ENCODE results near the gene GDI2.
"Not testable (repeated sequence)": the region's sequence is repeated elsewhere in the genome, so short reads cannot be mapped to it uniquely, and the experiment has no call there.

The GDI2 gene

DNA sequence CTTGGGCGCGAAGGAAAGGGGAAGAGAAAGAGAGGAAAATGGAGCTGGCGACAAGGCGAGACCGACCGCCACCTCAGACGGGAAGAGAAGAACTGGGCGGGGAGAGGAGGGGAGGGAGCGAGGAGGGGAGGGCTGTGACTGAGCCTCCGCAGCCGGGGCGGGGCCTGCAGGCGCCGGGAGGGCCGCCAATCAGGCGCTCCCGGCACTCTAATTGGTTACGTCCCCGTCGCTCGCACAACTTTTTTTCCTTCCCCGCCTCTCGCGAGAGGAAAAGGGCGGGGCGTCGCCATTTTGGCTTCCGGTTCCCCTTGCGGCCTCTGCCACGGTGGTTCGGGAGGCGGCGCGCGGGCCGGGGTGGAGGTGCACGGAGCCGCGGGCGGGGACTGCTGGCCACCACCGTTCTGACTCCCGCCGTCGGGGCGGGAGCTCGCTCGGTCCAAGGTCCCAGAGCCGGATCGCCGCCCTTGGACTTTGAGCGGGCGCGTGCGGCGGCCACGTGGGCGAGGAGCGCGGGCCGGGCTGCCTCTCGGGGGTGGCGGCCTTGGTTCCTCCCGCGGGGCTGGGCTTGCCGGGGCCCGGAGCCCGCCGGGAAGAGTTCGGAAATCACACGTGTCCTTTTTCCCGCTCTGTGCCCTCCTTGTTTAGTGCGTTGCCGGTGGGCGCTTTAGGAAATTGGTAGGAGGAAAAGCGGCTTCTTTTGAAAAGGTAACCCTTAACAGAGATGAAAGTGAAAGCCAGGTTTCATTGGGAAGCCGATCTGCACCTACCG lies at the start of gene GDI2:
GDI2 (minus strand) TSS at position 94 of the 769 bp plus-strand sequence. CDS start 176 bp downstream, outside the sequence.
- peak; percentile 94 for DNase-seq (ENCODE audit: low read depth in 2 of 2)

DNA sequence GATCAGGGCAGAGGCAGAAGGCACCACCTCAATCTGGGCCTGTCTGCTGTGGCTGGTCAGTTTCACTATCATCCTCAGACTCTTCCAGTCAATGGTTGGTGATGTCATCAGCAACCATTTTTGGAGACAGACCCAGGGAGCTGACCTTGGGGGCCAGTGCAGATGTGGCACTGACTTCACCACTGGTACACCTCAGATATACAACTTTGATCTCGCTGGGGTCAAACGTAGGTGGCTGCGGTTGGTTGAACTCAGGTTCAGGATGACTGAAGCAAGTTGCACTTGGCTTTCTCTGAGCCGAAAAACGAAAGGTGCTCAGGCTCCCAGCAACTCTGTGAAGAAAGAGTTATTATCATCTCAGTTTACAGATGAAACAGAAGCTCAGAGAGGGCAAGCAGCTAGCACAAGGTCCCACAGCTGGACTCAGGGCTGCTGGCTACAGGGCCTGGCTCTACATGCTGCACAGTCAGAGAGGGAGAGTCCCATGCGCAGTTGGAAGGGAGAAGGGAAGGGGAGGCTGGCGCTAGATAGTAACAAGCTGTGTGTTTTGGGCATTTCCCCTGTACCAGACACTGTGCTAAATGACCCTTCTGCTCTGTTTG lies 49.2 kb upstream of the GDI2 start:
- no peak for DNase-seq (ENCODE audit: low read depth in 2 of 2)

DNA sequence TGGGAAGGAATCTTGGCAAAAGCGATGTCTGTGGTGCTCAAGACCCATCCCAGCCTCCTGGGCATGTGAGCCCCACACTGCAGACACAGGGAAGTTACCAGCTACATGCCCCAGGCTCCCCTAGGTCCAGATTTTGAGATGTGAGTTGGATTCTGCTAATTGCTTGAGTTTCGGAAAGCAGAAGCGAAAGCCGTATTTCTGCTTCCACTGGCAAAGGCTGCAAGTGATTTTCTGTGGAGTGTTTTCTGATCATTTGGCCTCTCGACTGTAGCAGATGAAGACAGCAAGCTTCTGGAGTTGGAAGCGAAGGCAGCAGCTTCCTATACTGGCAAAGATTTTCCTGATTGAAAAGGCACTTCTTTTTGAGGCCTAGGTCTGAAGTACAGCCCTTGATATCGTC lies 46.8 kb upstream of the GDI2 start:
- no peak for DNase-seq (ENCODE audit: low read depth in 2 of 2)

DNA sequence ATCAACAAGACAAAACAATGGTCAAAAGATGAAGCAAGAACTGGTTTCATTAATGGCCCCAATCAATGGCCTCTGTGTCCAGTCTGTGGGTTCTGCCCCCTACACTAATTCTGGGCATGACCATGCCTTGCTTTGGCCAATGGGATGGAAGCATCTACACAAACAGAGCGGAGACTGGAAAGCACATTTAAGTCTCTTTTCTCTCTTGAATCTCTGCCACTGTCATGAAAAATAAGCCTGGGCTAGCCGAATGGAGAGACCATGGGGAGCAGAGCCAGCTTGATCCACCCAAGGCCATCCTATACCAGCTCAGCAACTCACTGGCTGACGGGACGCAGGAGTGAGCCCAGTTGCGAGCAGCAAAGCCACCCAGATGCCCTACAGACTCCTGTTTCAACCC lies 45.6 kb upstream of the GDI2 start:
- no peak for DNase-seq (ENCODE audit: low read depth in 2 of 2)

DNA sequence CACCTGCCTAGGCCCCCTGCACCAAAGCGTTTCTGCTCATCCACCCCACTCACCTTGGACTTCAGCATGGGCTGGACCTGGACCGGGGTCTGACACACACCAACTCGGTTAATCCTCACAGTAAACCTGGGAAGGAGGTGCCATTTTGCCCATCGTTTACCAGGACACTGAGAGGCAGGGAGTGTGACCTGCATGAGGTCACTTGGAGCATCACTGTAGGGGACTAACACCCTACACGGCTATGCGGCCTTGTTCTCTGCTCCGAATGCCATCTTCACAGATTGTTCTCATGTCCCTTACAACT lies 43.4 kb upstream of the GDI2 start:
- no peak for DNase-seq (ENCODE audit: low read depth in 2 of 2)

DNA sequence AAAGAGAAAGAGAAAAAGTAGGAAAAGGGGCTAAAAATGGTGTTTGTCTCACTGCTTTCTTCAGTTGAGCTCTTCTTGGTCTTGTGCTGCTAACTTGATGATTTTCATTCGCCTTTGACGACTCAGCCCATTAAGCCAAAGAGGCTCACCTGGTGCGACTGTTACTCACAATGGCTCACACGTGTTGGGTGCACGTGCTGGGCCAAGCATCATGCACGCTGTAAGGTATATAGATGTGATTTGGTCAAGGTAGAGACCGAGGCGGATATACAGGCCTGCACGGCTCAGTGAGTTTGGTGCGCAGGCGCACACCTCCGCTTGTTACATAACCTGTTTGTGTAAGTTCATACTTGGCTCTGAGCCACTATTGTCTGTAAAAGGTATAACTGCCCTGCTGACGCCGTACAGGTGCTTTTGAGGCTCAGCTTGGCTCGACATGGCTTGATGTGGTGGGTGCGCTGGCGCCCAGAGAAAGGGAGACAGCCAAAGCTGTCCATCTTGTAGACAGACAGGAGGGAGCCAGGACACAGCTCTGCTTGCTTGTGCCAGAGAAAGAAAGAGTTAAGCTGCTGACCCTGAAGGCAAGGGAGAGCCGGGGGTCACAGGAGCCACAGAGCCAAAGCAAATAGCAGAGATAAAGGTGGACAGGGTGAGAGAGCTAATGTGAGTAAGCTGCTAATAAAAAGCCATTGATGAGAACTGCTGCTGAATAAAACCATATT lies 42.9 kb upstream of the GDI2 start:
- no peak for DNase-seq (ENCODE audit: low read depth in 2 of 2)

DNA sequence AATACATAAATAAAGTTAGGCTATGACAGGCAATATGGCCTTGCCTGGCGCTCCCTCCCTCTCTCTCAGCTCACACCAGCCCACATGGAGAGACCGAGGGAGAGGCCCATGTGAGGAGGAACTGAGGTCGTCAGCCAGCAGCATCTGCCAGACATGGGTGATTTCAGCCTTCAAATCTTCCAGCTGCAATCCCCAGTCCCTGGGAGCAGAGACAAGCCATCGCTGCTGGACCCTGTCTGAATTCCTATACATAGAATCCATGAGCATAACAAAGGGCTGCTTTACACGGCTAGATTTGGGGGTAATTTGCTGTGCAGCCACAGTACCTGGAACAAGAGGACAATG lies 40.9 kb upstream of the GDI2 start:
- no peak for DNase-seq (ENCODE audit: low read depth in 2 of 2)

DNA sequence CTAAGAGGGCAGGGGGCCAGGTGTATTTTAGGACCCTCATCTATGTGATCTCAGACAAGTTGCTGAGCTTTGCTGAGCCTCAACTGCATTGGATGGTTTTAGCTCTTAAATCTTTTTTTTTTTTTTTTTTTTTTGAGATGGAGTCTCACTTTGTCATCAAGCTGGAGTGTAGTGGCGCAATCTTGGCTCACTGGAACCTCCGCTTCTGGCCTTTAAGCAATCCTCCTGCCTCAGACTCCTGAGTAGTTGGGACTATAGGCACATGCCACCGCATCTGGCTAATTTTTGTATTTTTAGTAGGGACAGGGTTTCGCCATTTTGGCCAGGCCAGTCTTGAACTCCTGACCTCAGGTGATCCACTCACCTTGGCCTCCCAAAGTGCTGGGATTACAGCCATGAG lies 33.4 kb upstream of the GDI2 start:
- not testable (repeated sequence) for DNase-seq (ENCODE audit: low read depth in 2 of 2)

DNA sequence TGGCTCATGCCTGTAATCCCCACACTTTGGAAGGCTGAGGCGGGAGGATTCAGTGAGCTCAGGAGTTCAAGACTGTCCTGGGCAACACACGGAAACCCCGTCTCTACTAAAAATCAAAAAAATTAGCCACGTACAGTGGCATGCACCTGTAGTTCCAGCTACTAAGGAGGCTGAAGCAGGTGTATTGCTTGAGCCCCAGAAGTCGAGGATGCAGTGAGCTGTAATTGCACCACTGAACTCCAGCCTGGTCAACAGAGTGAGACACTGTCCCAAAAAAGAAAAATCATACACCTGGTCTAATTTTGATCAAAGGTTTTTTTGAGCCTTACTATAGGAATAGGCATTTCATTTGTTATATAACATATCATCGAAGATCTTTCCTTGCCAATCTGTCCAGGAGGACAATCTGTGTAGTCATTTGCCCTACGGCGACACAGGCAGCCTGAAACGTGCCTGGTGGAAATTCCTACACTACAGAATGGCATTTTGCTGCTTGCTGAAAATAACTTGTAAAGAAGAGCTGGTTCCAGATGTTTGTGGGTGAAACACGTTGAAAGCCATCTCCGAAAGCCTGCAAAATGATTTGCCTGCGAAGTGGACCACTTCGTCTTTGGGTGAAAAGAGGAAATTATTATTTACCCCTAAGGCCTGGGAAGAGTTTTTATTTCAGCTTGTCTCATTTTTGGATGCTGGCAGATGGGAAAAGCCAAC lies 31.3 kb upstream of the GDI2 start:
- DNase-seq (ENCODE audit: low read depth in 2 of 2), result no peak

DNA sequence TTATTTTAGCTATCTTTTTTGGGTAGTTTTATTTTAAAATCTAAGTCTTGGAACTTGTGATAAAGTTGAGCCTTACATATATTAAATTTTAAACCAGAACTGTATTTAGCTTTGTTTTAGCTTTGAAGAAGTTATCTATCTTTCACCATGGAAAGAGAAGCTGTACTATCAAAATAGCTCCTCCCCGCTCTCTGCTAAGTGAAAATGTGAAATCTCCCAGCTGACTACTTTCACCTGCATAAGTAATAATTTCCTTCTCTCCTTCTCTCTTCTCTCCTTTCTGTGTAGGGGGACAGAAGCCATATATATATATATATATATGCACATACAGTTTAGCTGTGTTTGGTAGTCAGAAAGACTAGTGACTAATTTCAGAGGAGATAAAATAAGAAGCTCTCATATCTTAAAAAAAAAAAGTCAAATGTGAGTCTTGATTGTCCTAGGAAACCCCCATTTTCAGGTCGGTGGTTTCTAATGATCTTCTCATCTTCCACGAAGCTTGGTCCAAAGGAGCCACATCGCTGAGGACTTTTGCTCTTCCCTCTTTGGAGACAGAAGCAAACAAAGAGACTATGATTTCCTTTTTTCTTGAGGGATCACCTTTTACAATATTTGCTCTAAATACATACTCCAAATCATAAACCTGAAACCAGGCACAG lies 30.6 kb upstream of the GDI2 start:
- no peak for DNase-seq (ENCODE audit: low read depth in 2 of 2)

DNA sequence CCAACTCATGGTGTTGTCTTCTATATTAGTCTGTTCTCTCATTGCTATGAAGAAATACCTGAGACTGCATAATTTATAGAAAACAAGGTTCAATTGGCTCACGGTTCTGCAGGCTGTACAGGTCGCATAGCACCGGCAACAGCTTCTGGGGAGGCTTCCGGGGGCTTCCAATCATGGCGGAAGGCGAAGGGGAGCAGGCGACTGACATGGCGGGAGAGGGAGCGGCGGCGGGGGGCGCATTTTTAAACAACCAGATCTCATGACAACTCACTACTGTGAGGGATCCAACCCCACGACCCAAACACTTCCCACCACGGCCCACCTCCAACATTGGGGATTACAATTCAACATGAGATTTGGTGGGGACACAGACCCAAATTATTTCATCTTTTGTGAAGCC lies 28.7 kb upstream of the GDI2 start:
- DNase-seq (ENCODE audit: low read depth in 2 of 2), result no peak

DNA sequence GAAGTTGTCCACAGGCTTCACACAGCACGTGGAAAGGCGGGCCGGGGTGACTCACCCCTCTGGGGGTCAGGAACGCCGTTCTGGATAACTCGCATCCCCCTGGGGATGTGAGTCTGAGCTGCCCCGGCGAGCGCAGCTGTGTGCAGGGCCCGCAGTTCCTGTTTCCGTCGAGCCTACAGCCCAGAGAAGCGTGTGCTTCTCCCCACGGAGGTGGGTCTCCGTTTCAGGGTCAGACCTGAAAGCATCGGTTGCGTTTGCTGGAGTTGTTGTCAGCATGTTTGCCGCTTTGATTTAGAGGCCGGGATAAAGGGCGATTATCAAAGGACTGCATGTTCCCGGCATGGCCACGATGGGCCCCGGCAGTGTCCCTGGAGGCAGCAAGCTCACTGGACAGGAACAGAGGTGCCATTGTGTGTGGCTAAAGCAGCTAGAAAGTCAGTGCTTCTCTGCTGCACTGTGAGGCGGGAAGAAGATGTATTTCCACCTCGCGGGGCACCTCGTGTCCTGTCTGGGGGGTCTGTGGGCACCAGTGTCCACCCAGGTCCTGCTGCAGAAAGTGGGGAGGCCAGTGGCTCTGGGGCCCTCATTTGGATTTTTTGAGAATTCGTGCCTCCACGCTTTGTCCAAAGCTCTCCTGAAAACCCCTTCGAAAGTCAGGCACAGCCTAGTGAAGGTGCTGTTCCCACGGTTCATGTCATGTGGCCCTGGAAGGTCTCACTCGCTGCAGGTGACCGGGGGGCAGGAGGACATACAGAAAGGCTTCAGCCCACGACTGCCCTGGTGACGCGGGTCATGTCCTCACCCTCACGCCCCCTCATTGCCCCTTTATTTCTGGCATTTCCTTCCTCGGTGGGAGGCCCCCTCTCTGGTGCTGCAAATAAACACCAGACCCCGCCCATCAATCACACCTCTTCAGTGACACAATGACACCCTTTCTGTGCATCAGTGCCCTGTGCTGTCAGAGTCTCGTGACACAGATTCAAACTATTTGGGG lies 27.4 kb upstream of the GDI2 start:
- no peak for DNase-seq (ENCODE audit: low read depth in 2 of 2)

DNA sequence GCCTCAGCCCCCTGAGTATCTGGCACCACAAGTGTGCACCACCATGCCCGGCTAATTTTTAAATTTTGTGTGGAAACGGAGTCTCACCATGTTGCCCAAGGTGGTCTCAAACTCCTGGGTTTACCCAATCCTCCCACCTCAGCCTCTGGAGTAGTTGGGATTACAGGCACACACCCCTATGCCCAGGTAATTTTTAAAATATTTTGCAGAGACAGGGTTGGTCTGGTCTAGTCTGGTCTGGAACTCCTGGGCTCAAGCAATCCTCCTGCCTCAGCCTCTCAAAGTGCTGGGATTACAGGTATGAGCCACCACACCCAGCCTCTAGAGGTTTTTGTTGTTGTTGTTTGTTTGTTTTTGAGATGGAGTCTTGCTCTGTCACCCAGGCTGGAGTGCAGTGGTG lies 22.9 kb upstream of the GDI2 start:
- not testable (repeated sequence) for DNase-seq (ENCODE audit: low read depth in 2 of 2)

DNA sequence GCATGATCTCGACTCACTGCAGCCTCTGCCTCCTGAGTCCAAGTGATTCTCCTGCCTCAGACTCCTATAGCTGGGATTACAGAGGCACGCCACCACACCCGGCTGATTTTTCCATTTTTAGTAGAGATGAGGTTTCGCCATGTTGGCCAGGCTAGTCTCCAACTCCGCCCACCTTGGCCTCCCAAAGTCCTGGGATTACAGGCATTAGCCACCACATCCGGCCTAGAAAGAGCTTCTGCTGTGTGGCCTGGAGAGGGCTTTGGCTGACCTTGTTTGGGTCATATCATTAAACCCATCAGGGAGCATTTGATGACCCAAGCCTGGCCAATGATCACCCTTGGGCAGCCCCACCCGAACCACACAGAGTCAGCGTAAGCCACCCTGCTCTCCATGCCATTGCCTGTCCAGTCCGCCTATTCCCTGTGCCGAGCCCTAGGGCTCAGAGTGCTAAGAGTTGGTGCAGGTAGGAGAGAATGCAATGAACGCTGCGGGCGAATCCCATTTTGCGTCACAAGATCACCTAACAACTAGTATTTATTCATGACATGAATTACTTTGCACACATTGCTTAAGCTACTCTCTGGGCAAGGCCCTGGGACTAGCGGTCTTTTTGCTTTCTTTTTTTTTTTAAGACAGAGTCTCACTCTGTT lies 22.3 kb upstream of the GDI2 start:
- DNase-seq (ENCODE audit: low read depth in 2 of 2), result no peak

DNA sequence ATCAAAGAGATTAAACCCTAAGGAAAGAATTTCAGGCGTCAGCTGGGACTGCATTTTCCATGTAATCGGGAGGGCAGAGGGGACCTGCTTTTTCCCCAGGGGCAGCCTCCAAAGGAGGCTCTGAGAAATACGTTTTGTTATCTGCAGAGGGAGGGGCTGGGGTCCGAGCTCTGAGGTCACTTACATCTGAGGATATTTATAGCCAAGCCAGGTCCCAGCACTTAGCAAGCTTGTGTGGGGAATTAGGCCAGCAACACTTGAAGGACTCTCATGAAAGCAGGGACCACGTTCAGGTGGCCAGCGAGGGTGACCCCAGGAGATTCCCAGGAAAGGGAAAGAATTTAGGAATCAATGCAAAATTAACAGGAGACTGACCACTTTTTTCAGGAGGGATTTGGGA lies 20.6 kb upstream of the GDI2 start:
- no peak for DNase-seq (ENCODE audit: low read depth in 2 of 2)

DNA sequence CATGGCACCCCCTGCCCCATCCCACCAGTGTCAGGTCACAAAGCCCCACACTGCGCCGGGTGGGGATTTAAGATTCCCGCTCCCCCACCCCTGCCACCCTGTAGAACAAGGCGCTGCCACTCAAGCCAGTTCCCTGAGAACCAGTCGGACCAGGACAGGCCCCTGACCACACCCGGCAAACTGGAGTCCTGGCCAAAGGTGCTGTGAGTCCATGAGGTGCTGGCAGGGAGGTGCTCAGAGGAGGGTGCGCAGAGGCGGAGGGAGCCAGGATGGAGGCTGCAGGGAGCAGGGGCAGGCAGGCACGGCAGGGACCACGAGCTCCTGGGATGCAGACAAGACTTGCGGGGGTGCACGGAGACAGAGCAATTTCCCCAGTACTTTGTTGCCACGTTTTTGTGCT lies 19.7 kb upstream of the GDI2 start:
- DNase-seq (ENCODE audit: low read depth in 2 of 2), result no peak

DNA sequence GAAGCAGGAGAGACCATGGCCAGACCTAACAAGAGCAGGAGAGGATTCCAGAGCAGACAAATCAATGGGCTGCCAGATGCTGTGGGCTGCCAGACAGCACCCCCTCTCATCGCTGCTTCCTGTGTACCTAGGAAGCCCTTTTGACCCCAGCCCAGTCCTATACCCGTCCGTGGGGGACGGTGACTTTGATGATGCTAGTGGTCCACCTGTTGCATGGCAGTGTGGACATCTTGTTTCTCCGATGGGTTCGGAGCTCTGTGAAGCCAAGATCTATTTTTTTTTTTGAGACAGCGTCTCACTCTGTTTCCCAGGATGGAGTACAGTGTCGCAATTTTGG lies 18.2 kb upstream of the GDI2 start:
- no peak for DNase-seq (ENCODE audit: low read depth in 2 of 2)

DNA sequence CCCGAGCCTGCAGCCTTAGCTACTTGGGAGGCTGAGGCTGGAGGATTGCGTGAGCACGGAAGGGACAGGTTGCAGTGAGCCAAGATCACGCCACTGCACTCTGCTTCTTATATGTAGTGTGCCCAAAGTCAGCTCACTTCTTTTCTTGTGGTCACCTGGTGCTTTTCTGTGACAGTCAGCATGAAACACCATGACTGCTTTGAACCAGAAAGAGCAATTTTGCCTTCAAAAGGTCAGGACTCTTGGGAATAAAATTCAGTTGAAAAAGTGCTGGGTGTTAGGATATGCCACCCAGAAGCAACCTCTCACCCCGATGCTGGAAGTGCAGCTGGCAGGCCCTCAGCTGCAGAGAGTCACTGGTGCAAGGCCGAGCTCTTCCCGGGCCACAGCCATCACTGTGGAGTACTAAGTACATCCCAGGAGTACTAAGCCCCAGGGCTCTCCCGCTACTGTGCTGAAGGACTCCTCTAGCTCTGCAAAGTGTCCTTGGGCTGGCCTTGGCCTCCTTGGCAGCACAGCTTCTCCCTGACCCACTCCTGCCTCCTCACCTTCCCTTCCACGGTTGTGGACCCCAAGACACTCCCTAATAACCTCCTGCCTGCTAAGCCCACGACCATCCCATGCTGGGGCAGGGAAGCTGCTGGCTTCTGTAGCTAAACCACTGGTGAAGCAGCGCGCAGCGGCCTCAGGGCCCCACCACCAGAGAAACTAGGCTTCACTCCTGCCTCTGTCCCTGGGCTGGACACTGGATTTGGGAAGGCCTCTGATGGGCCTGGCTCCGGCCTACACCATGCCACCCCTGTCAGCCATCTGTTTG lies 17.6 kb upstream of the GDI2 start:
- DNase-seq (ENCODE audit: low read depth in 2 of 2), result no peak

DNA sequence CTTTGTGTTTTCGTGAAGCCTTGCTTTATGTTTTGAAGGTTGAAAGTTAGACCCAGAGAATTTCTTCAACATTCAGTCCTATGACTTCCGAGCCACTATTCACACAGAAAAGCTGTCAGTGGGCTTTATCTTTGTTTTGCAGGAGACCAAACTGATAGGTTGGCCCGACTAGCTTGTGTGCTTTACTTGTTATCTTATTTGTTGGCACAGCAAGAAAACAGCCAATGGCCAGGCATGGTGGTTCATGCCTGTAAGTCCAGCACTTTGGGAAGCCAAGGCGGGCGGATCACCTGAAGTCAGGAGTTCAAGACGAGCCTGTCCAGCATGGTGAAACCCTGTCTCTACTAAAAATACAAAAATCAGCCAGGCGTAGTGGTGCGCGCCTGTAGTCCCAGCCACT lies 16.0 kb upstream of the GDI2 start:
- no peak for DNase-seq (ENCODE audit: low read depth in 2 of 2)

DNA sequence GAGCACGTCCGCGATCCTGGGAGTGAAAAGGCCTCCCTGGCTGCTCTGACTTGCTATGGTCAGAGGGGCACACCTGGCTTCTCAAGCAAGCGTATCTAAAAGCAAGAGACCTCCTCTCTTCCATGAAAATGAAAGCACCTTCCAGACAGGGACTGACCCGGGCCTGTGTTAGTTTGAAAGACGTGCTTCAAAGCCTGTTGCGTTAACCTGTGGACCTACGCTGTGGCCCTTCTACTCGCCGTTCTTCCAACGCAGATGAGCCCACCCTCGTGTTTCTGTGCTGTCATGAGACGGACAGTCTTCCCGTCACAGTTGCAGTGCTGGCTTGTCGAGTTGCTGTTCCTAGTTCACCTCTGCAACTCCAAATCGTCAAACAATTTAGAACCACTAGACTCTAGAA lies 15.5 kb upstream of the GDI2 start:
- DNase-seq (ENCODE audit: low read depth in 2 of 2), result no peak

Measured in activated CD8-positive, alpha-beta memory T cell treated with anti-CD3 and anti-CD28 coated beads for 4 hours (primary cell).